ENCODE data around the gene TMEM253.

Gene TMEM253

DNA sequence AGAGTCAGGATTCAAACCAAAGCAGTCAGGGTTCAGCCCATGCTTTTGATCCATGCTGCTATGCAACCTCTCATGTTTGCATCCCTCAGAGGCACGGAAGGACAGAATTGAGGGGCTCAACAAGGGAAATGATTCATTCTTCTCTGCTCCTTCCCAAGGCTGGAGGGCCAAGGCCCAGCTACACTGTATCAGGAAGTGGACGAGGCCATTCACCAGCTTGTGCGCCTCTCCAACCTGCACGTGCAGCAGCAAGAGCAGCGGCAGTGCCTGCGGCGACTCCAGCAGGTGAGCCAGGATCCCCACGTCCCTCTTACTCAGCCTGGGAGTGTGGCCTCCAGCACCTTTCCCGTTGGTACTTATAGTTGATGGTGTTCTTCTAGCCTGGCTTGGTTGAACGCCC, 22.1 kb upstream of the TMEM253 start:
- TF ChIP-seq ZFX (IDR thresholded peaks at IDR 0.05), result no peak
- TF ChIP-seq, protein P1, sequence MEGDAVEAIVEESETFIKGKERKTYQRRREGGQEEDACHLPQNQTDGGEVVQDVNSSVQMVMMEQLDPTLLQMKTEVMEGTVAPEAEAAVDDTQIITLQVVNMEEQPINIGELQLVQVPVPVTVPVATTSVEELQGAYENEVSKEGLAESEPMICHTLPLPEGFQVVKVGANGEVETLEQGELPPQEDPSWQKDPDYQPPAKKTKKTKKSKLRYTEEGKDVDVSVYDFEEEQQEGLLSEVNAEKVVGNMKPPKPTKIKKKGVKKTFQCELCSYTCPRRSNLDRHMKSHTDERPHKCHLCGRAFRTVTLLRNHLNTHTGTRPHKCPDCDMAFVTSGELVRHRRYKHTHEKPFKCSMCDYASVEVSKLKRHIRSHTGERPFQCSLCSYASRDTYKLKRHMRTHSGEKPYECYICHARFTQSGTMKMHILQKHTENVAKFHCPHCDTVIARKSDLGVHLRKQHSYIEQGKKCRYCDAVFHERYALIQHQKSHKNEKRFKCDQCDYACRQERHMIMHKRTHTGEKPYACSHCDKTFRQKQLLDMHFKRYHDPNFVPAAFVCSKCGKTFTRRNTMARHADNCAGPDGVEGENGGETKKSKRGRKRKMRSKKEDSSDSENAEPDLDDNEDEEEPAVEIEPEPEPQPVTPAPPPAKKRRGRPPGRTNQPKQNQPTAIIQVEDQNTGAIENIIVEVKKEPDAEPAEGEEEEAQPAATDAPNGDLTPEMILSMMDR (conservative IDR thresholded peaks at IDR 0.05), result no peak
- no peak overlapping the region for H3K27ac ChIP-seq

DNA sequence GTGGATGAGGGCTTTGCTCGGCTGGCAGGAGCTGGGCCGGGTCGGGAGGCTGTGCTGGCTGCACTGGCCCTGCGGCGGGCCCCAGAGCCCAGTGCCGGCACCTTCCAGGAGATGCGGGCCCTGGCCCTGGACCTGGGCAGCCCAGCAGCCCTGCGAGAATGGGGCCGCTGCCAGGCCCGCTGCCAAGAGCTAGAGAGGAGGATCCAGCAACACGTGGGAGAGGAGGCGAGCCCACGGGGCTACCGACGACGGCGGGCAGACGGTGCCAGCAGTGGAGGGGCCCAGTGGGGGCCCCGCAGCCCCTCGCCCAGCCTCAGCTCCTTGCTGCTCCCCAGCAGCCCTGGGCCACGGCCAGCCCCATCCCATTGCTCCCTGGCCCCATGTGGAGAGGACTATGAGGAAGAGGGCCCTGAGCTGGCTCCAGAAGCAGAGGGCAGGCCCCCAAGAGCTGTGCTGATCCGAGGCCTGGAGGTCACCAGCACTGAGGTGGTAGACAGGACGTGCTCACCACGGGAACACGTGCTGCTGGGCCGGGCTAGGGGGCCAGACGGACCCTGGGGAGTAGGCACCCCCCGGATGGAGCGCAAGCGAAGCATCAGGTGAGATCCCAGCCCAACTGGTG, 19.2 kb upstream of the TMEM253 start:
- TF ChIP-seq, protein P1 (conservative IDR thresholded peaks at IDR 0.05), result no peak
- no peak for TF ChIP-seq ZFX (IDR thresholded peaks at IDR 0.05)
- no peak overlapping the region for H3K27ac ChIP-seq

DNA sequence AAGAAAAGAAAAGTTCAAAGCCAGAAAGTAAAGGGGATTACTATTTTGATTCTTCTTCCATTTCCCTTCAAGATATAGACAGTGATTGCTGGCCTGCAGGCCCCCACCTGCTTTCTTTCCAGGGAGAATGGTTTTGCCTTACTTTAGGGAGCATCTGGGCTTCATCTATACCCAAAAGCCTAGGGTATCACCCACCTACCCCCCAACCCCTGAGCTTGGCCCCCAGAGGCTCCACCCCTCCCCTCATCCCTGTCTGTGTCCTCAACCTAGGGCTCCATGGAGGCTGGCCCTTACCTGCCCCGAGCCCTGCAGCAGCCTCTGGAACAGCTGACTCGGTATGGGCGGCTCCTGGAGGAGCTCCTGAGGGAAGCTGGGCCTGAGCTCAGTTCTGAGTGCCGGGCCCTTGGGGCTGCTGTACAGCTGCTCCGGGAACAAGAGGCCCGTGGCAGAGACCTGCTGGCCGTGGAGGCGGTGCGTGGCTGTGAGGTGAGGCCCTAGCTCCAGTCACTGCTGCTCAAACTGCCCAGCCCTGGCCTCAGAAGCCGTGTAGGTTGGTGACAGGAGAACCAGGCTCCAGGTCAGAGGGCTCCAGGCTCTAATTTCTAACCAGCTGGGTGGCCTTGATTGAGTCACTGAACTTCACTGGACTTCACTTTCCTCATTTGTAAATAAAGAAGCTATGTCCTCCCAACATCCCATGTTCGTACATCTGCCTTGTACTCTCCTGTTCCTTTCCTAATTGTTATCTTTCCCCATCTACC, 17.1 kb upstream of the TMEM253 start:
- TF ChIP-seq, protein P1 (conservative IDR thresholded peaks at IDR 0.05), result no peak
- no peak for TF ChIP-seq ZFX (IDR thresholded peaks at IDR 0.05)
- H3K27ac ChIP-seq, result no peak overlapping the region

DNA sequence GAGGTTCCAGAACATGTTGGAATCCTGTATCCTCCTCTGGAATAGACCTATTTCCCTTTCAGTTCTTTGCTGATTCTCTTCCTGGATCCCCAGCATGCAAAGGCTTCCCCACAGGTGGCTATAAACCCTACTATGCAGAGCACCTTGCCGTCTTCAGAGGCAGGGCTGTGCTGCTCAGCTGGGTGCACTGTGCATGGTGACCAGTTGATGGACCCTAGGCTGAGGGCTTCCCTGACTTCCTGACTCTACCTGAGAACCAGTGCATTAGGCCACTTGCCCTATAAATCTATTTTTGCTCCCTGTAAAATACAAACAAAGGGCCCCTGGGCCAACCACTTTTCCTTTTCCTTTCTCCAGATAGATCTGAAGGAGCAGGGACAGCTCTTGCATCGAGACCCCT, 16.5 kb upstream of the TMEM253 start:
- TF ChIP-seq, protein P1 (conservative IDR thresholded peaks at IDR 0.05), result no peak
- no peak for TF ChIP-seq ZFX (IDR thresholded peaks at IDR 0.05)
- peak overlapping the region; percentile 51; the same call in 1 of the 2 replicates for H3K27ac ChIP-seq

DNA sequence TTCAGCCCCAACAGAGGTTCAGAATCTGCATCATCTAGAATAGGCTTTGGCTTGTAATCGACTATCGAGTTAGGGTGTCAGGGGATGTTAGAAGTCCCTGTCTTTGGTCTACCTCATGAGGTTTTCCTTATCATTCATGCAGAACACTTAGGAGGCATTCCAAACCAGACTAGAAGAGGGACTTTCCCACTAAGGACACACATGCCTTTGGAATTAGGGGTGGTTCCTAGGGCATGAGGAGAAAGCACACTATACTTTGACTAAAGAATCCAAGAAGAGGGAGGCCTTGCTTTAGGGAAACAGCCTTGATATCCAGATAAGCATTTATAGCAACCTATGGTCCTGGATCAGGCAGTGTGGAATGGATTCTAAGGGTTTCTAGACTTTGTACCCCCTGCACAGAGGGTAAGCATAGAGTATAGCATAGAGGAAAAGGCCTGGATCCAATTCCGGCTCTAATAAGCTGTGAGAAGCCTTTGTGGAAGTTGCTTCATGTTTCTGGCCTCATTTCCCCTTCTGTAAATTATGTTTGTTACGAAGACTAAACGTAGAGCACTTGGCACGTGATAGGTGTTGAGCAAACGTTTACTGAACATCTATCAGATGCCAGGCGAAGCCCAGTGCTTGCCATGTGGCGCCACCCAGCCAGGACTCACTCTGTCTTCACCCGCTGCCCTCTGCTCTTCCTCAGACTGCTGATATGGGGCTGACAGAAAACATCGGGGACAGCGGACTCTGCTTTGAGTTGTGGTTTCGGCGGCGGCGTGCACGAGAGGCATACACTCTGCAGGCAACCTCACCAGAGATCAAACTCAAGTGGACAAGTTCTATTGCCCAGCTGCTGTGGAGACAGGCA, 15.6 kb upstream of the TMEM253 start:
- H3K27ac ChIP-seq, result peak overlapping the region; percentile 51
- no peak for TF ChIP-seq ZFX (IDR thresholded peaks at IDR 0.05)
- TF ChIP-seq, protein P1 (conservative IDR thresholded peaks at IDR 0.05), result no peak

DNA sequence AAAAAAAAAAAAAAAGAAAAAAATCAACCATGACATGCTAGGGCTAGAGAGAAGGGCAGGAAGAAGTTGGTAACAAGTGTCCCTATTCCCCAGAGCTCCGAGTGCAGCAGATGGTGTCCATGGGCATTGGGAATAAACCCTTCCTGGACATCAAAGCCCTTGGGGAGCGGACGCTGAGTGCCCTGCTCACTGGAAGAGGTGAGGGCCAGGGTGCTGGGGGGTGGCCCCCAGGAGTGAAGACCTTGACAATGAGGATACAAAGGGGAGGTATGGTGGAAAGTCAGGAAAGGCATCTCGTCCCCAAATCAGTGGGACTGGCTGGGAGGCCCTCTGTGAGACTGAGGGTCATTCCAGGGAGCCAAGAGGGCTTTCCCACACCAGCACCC, 14.0 kb upstream of the TMEM253 start:
- TF ChIP-seq ZFX (IDR thresholded peaks at IDR 0.05), result no peak
- TF ChIP-seq, protein P1 (conservative IDR thresholded peaks at IDR 0.05), result no peak
- no peak overlapping the region for H3K27ac ChIP-seq

Data from C4-2B (cell line).